CD4-positive, alpha-beta T cell treated with Interleukin-2 at 100 ng/mL for 4 hours (primary cell): ENCODE data around the gene CNTLN.
"Not testable (repeated sequence)": the region's sequence is repeated elsewhere in the genome, so short reads cannot be mapped to it uniquely, and the experiment has no call there.

Experiments
- DNase-seq: peaks from one replicate; pipeline ENCODE4 v3.0.0-alpha.2; 2020; ENCODE audit warnings: low spot score

CNTLN gene

GRCh38 chr9:17134396-17135294, at the start of gene CNTLN:
Gene CNTLN, plus strand, starts transcription at chr9:17135040. Its CDS starts 26 bp downstream, at chr9:17135066.
- peak; percentile 24 for DNase-seq

- DNase-seq = no peak
Observed at GRCh38 chr9:17088566-17088965, 46.3 kb upstream of the CNTLN start.

GRCh38 chr9:17090041-17090440, 44.8 kb upstream of the CNTLN start:
- no peak for DNase-seq

GRCh38 chr9:17116400-17116837, 18.4 kb upstream of the CNTLN start:
- no peak for DNase-seq

- no peak for DNase-seq
Observed at GRCh38 chr9:17117372-17117771, 17.5 kb upstream of the CNTLN start.

- no peak for DNase-seq
Observed at GRCh38 chr9:17120203-17120602, 14.6 kb upstream of the CNTLN start.

GRCh38 chr9:17121264-17121663, 13.6 kb upstream of the CNTLN start:
- DNase-seq = no peak

GRCh38 chr9:17130291-17130690, 4.5 kb upstream of the CNTLN start:
- DNase-seq = no peak

- DNase-seq = no peak
Observed at GRCh38 chr9:17130725-17131124, 4.1 kb upstream of the CNTLN start.

- DNase-seq = no peak
Observed at GRCh38 chr9:17131494-17131893, 3.3 kb upstream of the CNTLN start.

GRCh38 chr9:17135295-17136160, 688 bp downstream of the CNTLN start:
- no peak for DNase-seq

- no peak for DNase-seq
Observed at GRCh38 chr9:17137566-17137965, 2.7 kb downstream of the CNTLN start.

- DNase-seq = no peak
Observed at GRCh38 chr9:17138503-17138902, 3.7 kb downstream of the CNTLN start.

GRCh38 chr9:17140418-17140817, 5.6 kb downstream of the CNTLN start:
- DNase-seq = no peak

GRCh38 chr9:17148324-17148723, 13.5 kb downstream of the CNTLN start:
- no peak for DNase-seq

GRCh38 chr9:17159469-17159868, 24.6 kb downstream of the CNTLN start:
- DNase-seq = no peak

- no peak for DNase-seq
Observed at GRCh38 chr9:17160327-17160726, 25.5 kb downstream of the CNTLN start.

GRCh38 chr9:17165764-17166163, 30.9 kb downstream of the CNTLN start:
- DNase-seq = no peak

- no peak for DNase-seq
Observed at GRCh38 chr9:17166346-17166745, 31.5 kb downstream of the CNTLN start.

GRCh38 chr9:17171309-17172094, 36.7 kb downstream of the CNTLN start:
- no peak for DNase-seq

- not testable (repeated sequence) for DNase-seq
Observed at GRCh38 chr9:17177496-17177895, 42.7 kb downstream of the CNTLN start.

GRCh38 chr9:17185481-17186029, 50.7 kb downstream of the CNTLN start:
- DNase-seq = no peak
